ACC112 (cell line): Measurements from ENCODE around the gene GFPT1.

Experiments
- H2AFZ ChIP-seq: fragments of 200-600 bp; sonication (generic); one replicate; pipeline ENCODE4 v1.6.0; 2017; ENCODE audit warnings: antibody characterized with exemption, low read length; ENCODE audit not compliant: unreplicated experiment
- H3K27ac ChIP-seq: fragments of 200-600 bp; sonication (generic); 2 replicates; pipeline ENCODE4 v1.5.1; 2014; ENCODE audit warnings: low read depth, mild to moderate bottlenecking, antibody characterized with exemption, low read length, moderate library complexity
- H3K27me3 ChIP-seq: fragments of 200-600 bp; sonication (generic); 2 replicates; pipeline ENCODE4 v1.6.1; 2014; ENCODE audit warnings: mild to moderate bottlenecking, antibody characterized with exemption, low read length, moderate library complexity, mixed read lengths; ENCODE audit not compliant: insufficient read depth
- H3K36me3 ChIP-seq: fragments of 200-600 bp; sonication (generic); 2 replicates; pipeline ENCODE4 v1.6.1; 2016; ENCODE audit warnings: mild to moderate bottlenecking, antibody characterized with exemption, low read length, moderate library complexity, mixed read lengths; ENCODE audit not compliant: insufficient read depth
- H3K4me1 ChIP-seq: fragments of 200-600 bp; sonication (generic); one replicate; pipeline ENCODE4 v1.6.1; 2016; ENCODE audit warnings: low read length, mixed read lengths; ENCODE audit not compliant: insufficient read depth, unreplicated experiment, control insufficient read depth
- H3K4me3 ChIP-seq: fragments of 200-600 bp; sonication (generic); 2 replicates; pipeline ENCODE4 v1.5.1; 2014; ENCODE audit warnings: mild to moderate bottlenecking, low read depth, low read length
- H3K79me2 ChIP-seq: fragments of 200-600 bp; sonication (generic); one replicate; pipeline ENCODE4 v1.6.0; 2016; ENCODE audit warnings: low read length; ENCODE audit not compliant: control insufficient read depth, unreplicated experiment, insufficient read depth

Gene GFPT1

DNA sequence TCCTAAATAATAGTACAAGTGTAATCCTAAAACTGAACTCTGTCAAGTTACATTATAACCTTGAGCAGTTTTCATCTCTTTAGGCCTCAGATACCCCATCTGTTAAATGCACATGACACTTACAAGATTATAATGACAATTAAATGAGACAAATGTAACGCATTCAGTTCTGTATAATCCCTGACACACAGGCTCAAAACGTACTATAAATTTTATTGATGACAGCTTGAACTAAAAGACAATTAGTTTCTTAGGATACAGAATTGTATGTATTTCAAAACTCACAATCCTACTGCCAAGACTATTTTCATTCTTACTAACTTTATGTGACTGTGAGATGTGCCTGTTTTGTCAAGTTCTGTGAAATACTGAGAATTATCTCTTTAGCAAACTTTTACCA is 56.2 kb downstream of the GFPT1 start:
- H3K4me1 ChIP-seq: no peaks in the 10 kb centered on the region
- no peaks in the 10 kb centered on the region for H3K27me3 ChIP-seq
- H3K79me2 ChIP-seq: peaks cover 4% of the 10 kb centered on the region
- no peak overlapping the region for H3K27ac ChIP-seq
- H3K4me3 ChIP-seq: no peak overlapping the region
- H3K36me3 ChIP-seq: peaks cover 54% of the 10 kb centered on the region
- H2AFZ ChIP-seq: no peak overlapping the region

GRCh38 chr2:69322631-69323030 is 64.4 kb downstream of the GFPT1 start:
- Histone ChIP-seq H3K27ac (no peak overlapping the region), H3K4me3 (no peak overlapping the region), H2AFZ (no peak overlapping the region), H3K36me3 (peaks cover 50% of the 10 kb centered on the region), H3K27me3 (no peaks in the 10 kb centered on the region), H3K79me2 (no peaks in the 10 kb centered on the region), H3K4me1 (no peaks in the 10 kb centered on the region)

DNA sequence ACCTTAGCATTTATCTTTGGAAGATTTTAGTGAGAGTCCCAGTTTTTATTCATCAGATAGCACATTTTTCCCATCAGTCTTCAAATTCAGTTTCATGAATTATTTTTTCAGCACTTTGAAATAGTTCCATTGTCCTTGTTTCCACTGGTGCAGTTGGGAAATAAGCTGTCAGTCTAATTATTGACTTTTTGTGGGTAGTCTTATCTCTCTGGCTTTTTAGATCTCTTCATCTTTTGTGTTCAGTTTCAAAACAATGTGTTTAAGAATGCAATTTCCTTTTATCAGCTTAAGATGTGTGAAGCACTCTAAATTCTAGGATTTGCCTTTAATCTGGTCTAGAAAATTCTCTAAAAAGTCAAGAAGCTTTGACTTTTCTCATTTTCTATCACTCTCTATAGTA is 70.5 kb downstream of the GFPT1 start:
- Histone ChIP-seq H3K4me3 (no peak overlapping the region), H3K36me3 (peaks cover 21% of the 10 kb centered on the region), H3K4me1 (no peaks in the 10 kb centered on the region), H3K27ac (no peak overlapping the region), H2AFZ (no peak overlapping the region), H3K27me3 (no peaks in the 10 kb centered on the region), H3K79me2 (no peaks in the 10 kb centered on the region)

- no peaks in the 10 kb centered on the region for H3K4me1 ChIP-seq
- H3K79me2 ChIP-seq: no peaks in the 10 kb centered on the region
- no peak overlapping the region for H3K27ac ChIP-seq
- no peak overlapping the region for H3K4me3 ChIP-seq
- no peak overlapping the region for H2AFZ ChIP-seq
- peaks cover 9% of the 10 kb centered on the region for H3K36me3 ChIP-seq
- H3K27me3 ChIP-seq: no peaks in the 10 kb centered on the region
These were observed 71.8 kb downstream of the GFPT1 start for GRCh38 chr2:69315160-69315761.

DNA sequence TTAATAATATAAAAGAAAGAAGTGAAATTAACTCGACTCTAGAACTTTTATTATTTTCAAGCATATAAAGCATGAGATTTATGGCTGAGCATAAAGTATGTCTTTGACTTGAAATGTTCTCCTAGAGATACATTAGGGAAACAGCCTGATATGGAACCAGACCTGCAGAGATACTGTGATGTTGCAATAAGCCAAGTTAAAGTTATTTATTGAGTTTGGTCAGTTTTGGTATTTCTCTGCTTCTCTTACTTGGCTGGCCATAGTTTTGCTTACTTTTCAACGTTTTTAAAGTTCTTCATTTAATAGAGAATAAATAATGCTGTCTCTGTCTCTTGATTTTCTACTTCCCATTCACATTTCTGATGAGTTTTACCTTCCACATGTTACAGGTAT is 76.0 kb downstream of the GFPT1 start:
- Histone ChIP-seq H3K4me1 (peaks cover 20% of the 10 kb centered on the region), H2AFZ (no peak overlapping the region), H3K27me3 (no peaks in the 10 kb centered on the region), H3K36me3 (no peaks in the 10 kb centered on the region; the same call in 1 of the 2 replicates), H3K79me2 (no peaks in the 10 kb centered on the region), H3K27ac (no peak overlapping the region), H3K4me3 (no peak overlapping the region)

- no peak overlapping the region for H2AFZ ChIP-seq
- no peaks in the 10 kb centered on the region for H3K79me2 ChIP-seq
- peak overlapping the region; percentile 59; the same call in 1 of the 2 replicates for H3K27ac ChIP-seq
- no peaks in the 10 kb centered on the region for H3K27me3 ChIP-seq
- H3K36me3 ChIP-seq: no peaks in the 10 kb centered on the region; the same call in 1 of the 2 replicates
- H3K4me1 ChIP-seq: peaks cover 24% of the 10 kb centered on the region
- H3K4me3 ChIP-seq: no peak overlapping the region
These were observed 76.7 kb downstream of the GFPT1 start for GRCh38 chr2:69310111-69311023.

GRCh38 chr2:69309351-69310110 is 77.5 kb downstream of the GFPT1 start:
- H3K36me3 ChIP-seq: no peaks in the 10 kb centered on the region; the same call in 1 of the 2 replicates
- H2AFZ ChIP-seq: no peak overlapping the region
- H3K4me3 ChIP-seq: no peak overlapping the region
- peaks cover 24% of the 10 kb centered on the region for H3K4me1 ChIP-seq
- peak overlapping the region; percentile 59; the same call in 1 of the 2 replicates for H3K27ac ChIP-seq
- no peaks in the 10 kb centered on the region for H3K27me3 ChIP-seq
- no peaks in the 10 kb centered on the region for H3K79me2 ChIP-seq

DNA sequence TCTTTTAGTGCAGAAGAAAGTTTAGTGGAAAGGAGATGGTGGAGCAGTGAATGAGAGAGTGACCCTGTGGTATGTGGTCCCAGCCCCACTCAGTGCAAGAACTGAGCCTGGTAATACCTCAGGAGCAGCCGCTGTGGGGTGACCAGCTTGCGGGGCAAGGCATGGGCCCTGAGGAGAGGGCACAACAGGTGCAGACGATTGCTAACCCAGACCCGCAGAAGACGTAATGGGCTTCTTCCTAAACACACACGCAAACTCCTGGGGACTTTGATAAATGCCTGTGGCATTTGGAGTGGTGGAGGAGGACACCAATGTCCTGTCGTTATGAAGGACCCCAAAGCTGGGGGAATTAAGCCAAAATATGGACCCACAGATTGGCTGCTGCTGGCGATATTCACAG is 78.7 kb downstream of the GFPT1 start:
- Histone ChIP-seq H3K27ac (no peak overlapping the region), H3K27me3 (no peaks in the 10 kb centered on the region), H3K36me3 (no peaks in the 10 kb centered on the region; the same call in 1 of the 2 replicates), H3K79me2 (no peaks in the 10 kb centered on the region), H3K4me1 (peaks cover 24% of the 10 kb centered on the region), H3K4me3 (no peak overlapping the region), H2AFZ (no peak overlapping the region)

DNA sequence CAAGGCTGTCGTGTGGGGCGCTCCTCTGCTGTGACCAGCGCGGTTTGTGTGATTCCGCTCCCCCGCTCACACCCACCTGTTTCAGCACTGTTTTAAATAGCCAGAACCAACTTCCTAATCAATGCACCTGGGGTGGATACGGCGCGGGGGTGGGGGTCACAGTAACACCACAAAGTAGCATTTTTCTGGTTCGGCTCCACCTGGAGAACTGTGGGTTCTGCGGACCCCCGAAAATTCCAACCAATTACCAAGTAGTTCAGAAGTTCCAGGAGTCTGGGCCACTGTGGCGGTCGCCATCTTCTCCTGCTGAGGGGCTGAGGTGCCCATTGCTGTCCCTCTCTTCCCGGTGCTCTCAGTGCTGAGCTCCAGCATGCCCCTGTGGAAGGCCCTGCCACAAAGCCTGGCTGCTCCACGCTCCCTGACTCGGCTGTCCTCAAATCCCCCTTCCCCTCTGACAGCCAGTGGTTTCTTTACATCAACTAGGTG is 79.4 kb downstream of the GFPT1 start:
- Histone ChIP-seq H2AFZ (no peak overlapping the region), H3K4me3 (peak overlapping the region; percentile 86), H3K27ac (no peak overlapping the region)

DNA sequence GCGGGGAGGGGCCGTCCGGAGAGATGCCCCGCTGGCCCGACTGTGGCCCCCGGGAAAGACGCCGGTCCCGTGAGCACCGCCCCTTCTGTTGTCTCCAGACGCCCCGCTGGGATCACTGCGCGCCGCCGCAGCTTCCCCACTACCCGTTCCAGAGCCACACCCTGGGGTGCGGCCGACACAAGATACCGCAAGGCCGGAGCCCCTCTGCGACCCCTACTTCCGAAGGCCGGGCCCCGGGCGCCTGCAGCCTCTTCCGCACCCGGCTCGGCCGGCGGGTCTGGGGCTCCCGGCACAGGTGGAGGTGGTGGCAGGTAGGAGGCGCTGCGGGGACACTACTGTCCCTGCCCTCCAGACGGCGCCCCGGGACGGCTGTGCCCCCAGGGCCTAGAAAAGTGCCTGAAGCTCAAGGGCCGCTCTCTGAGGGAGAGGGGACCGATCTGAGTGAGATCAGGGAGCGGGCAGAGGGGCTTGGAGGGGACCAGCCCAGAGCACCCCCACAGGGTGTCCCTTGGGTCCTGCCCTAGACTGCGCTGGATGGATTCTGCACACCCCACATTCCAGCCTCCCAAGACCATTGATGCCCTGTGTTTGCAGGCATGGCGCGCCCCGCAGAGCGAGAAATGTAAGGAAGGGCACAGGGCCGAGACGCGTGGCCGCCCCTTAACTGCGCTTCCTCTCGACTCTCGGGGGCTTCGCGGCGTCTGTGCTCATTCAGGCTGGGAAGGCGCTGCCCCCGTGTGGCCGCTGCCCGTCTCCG is 80.0 kb downstream of the GFPT1 start:
- Histone ChIP-seq H3K4me3 (peak overlapping the region; percentile 86), H3K4me1 (peaks cover 24% of the 10 kb centered on the region), H2AFZ (peak overlapping the region; percentile 82), H3K27ac (peak overlapping the region; percentile 53; the same call in 1 of the 2 replicates), H3K79me2 (no peaks in the 10 kb centered on the region), H3K36me3 (no peaks in the 10 kb centered on the region), H3K27me3 (no peaks in the 10 kb centered on the region)

More for the DNA sequence above, 79.4 kb downstream of the GFPT1 start:
- Histone ChIP-seq H3K4me1 (peaks cover 24% of the 10 kb centered on the region), H3K79me2 (no peaks in the 10 kb centered on the region), H3K36me3 (no peaks in the 10 kb centered on the region), H3K27me3 (no peaks in the 10 kb centered on the region)
